Right atrium auricular region (tissue), 2 donors: ENCODE data around the gene FAM228B. TPM values are rescaled to one million over a fixed set of nuclear protein-coding genes. Genes with fewer than 3 reads are reported as not detected.

Source experiments
- DNase-seq: peaks from one replicate; pipeline ENCODE4 v3.0.0-alpha.2; 2019; ENCODE audit warnings: low spot score
- H3K27ac ChIP-seq, 2 donors: fragments of 200-600 bp; sonication (generic); 1 replicate in 1 of 2; 2 replicates in 1 of 2; pipeline ENCODE4 v1.5.1; 2016 to 2019
- H3K27me3 ChIP-seq, 2 donors: fragments of 200-600 bp; sonication (generic); one replicate each; pipeline versions ENCODE4 v1.5.1 to v1.6.0; 2017 to 2019
- H3K36me3 ChIP-seq: fragments of 200-600 bp; sonication (generic); one replicate; pipeline ENCODE4 v1.5.1; 2016
- H3K4me1 ChIP-seq, 2 donors: fragments of 200-600 bp; sonication (generic); one replicate each; pipeline versions ENCODE4 v1.5.1 to v1.6.0; 2017 to 2019
- H3K4me3 ChIP-seq, 2 donors: fragments of 200-600 bp; sonication (generic); 1 replicate in 1 of 2; 2 replicates in 1 of 2; pipeline ENCODE4 v1.5.1; 2017 to 2019; ENCODE audit warnings: mild to moderate bottlenecking in 1 of 2, moderate library complexity in 1 of 2
- H3K9me3 ChIP-seq, 2 donors: fragments of 200-600 bp; sonication (generic); one replicate each; pipeline ENCODE4 v1.5.1; 2019
- total RNA-seq, 2 donors: library from RNA; depleted of rRNA; stranded (reverse); fragments of >200 nt; gene quantifications; one replicate each; pipeline ENCODE4 v1.1.0, GENCODE V29; 2016
- TF ChIP-seq, protein P1 (sequence below), 2 donors: fragments of 200-600 bp; sonication (generic); IDR thresholded peaks; one replicate each; pipeline ENCODE4 v1.5.1; 2019; ENCODE audit warnings: antibody characterized with exemption in 2 of 2

The FAM228B gene
- total RNA-seq, 2 donors from 2014 or later, result 15.6 to 31.1 TPM

DNA sequence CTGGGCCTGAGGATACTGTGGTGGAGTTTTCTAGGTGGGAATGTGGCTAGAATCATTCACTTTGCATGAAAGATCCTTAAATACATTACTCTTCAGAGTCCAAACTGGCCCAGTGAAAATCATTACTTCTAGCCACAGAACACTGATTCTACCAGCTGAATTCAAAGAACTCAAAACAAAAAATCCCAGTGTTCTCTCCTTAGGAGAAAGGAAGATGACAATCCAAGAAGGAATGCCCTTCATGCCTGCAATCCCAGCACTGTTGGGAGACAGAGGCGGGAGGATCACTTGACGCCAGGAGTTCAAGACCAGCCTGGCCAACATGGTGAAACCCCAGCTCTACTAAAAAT, 86.8 kb downstream of the FAM228B start:
- no peak overlapping the region for H3K27ac ChIP-seq
- H3K36me3 ChIP-seq, result peaks cover 74% of the 10 kb centered on the region

GRCh38 chr2:24210723-24211122, 87.5 kb downstream of the FAM228B start:
- DNase-seq, result no peak
- Histone ChIP-seq H3K4me3 (no peak overlapping the region), H3K36me3 (peaks cover 74% of the 10 kb centered on the region), H3K9me3 (no peaks in the 10 kb centered on the region), H3K27ac (no peak overlapping the region), H3K4me1 (no peaks in the 10 kb centered on the region), H3K27me3 (no peaks in the 10 kb centered on the region)
- TF ChIP-seq, protein P1, sequence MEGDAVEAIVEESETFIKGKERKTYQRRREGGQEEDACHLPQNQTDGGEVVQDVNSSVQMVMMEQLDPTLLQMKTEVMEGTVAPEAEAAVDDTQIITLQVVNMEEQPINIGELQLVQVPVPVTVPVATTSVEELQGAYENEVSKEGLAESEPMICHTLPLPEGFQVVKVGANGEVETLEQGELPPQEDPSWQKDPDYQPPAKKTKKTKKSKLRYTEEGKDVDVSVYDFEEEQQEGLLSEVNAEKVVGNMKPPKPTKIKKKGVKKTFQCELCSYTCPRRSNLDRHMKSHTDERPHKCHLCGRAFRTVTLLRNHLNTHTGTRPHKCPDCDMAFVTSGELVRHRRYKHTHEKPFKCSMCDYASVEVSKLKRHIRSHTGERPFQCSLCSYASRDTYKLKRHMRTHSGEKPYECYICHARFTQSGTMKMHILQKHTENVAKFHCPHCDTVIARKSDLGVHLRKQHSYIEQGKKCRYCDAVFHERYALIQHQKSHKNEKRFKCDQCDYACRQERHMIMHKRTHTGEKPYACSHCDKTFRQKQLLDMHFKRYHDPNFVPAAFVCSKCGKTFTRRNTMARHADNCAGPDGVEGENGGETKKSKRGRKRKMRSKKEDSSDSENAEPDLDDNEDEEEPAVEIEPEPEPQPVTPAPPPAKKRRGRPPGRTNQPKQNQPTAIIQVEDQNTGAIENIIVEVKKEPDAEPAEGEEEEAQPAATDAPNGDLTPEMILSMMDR (IDR thresholded peaks at IDR 0.05), result no peak

More for the DNA sequence above, 86.8 kb downstream of the FAM228B start:
- H3K9me3 ChIP-seq, result no peaks in the 10 kb centered on the region
- no peak for DNase-seq
- no peaks in the 10 kb centered on the region for H3K4me1 ChIP-seq
- H3K27me3 ChIP-seq, result no peaks in the 10 kb centered on the region
- no peak overlapping the region for H3K4me3 ChIP-seq
- TF ChIP-seq, protein P1 (IDR thresholded peaks at IDR 0.05), result no peak

DNA sequence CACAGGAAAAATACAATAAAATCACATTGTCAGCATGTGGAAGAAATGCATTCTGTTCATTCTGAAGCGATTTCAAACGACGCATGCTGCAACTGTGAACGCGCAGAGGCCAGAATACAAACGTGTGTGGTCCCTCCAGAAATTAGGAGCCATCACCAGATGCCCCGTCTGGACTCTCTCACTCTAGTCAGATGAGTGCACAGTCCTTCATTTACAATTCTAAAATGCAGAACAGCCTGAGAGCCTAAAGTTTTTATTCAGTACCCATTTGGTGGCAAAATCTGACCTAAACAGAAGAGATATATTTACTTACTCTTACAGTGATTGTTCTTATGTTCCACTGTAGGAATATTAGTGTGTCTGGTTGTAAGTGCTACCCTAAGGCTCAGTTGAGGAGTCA, 88.1 kb downstream of the FAM228B start:
- Histone ChIP-seq H3K27ac (no peak overlapping the region), H3K9me3 (no peaks in the 10 kb centered on the region), H3K4me3 (no peak overlapping the region), H3K4me1 (no peaks in the 10 kb centered on the region), H3K36me3 (peaks cover 76% of the 10 kb centered on the region), H3K27me3 (no peaks in the 10 kb centered on the region)
- TF ChIP-seq, protein P1 (IDR thresholded peaks at IDR 0.05), result no peak
- DNase-seq, result no peak

GRCh38 chr2:24214880-24215279, 91.6 kb downstream of the FAM228B start:
- Histone ChIP-seq H3K27me3 (no peaks in the 10 kb centered on the region), H3K4me3 (no peak overlapping the region), H3K9me3 (no peaks in the 10 kb centered on the region), H3K36me3 (peaks cover 67% of the 10 kb centered on the region), H3K27ac (no peak overlapping the region), H3K4me1 (no peaks in the 10 kb centered on the region)
- TF ChIP-seq, protein P1 (IDR thresholded peaks at IDR 0.05), result no peak
- DNase-seq, result no peak

Other genes with a start within 250 kb of the FAM228B start
- 1 to 10 TPM; 6.0 to 6.7 TPM for gene ATAD2B, start 196.3 kb upstream of the FAM228B start, total RNA-seq
- gene UBXN2A, start 183.0 kb upstream of the FAM228B start, total RNA-seq, result 10 to 100 TPM; 14.3 to 18.7 TPM
- under 1 TPM in 1 of 2 donors, not detected in 1; 0.30 TPM for gene MFSD2B, start 113.4 kb upstream of the FAM228B start, total RNA-seq
- gene WDCP, start 76.1 kb upstream of the FAM228B start, total RNA-seq, result 1 to 10 TPM; 2.7 to 3.6 TPM
- gene FKBP1B, start 73.7 kb upstream of the FAM228B start, total RNA-seq, result 1 to 10 TPM; 5.0 to 8.5 TPM
- gene SF3B6, start 47.1 kb upstream of the FAM228B start, total RNA-seq, result 10 to 100 TPM; 71.2 to 74.8 TPM
- 1 to 10 TPM; 8.0 to 8.7 TPM for gene TP53I3, start 38.6 kb upstream of the FAM228B start, total RNA-seq
- under 1 TPM in 1 of 2 donors, not detected in 1; 0.39 TPM for gene PFN4, start 135 bp upstream of the FAM228B start, total RNA-seq
- gene FAM228A, start 51.6 kb downstream of the FAM228B start, total RNA-seq, result 1 to 10 TPM in 1 of 2 donors, under 1 TPM in 1; 0.51 to 1.8 TPM
- 10 to 100 TPM; 40.1 to 40.4 TPM for gene ITSN2, start 237.1 kb downstream of the FAM228B start, total RNA-seq